ENCODE measurements around the gene AHNAK2.
"Not testable (repeated sequence)": the region's sequence is repeated elsewhere in the genome, so short reads cannot be mapped to it uniquely, and the experiment has no call there.

Gene AHNAK2

DNA sequence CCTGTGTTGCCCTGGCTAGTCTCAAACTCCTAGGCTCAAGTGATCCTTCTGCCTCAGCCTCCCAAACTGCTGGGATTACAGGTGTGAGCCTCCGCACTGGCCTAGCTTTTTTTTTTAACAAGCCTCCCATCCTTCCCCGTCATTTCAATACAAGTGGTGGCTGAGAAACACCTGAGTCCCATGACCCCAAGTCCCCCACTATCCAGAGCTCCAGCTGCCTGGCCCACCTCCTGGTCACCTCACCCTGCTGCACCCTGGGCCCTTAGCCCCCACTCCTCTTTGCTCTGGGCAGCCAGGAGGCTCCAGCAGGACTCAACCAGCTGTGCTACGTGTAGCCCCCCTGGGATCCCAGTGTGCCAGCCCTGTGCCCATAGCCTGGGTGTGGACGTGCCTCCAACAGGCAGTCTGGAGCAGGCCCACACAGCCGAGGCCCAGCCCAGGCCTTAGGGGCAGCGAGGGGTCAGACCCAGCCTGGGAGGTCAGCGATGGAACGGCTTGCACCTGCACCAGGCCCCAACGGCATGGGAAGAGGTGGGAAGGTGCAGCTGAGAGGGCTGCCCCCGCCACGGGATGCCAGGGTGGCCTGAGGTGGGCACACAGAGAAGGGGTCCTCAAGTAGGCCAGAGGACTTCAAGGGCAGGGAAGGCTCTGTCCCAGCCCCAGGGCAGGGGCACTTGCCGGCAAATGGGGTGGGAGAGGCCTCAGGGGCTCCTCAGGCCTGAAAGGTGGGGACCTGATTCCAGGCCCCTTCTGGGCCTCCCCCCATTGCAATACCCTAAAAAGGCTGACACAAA, 6.5 kb downstream of the AHNAK2 start:
- no peak for DNase-seq

DNA sequence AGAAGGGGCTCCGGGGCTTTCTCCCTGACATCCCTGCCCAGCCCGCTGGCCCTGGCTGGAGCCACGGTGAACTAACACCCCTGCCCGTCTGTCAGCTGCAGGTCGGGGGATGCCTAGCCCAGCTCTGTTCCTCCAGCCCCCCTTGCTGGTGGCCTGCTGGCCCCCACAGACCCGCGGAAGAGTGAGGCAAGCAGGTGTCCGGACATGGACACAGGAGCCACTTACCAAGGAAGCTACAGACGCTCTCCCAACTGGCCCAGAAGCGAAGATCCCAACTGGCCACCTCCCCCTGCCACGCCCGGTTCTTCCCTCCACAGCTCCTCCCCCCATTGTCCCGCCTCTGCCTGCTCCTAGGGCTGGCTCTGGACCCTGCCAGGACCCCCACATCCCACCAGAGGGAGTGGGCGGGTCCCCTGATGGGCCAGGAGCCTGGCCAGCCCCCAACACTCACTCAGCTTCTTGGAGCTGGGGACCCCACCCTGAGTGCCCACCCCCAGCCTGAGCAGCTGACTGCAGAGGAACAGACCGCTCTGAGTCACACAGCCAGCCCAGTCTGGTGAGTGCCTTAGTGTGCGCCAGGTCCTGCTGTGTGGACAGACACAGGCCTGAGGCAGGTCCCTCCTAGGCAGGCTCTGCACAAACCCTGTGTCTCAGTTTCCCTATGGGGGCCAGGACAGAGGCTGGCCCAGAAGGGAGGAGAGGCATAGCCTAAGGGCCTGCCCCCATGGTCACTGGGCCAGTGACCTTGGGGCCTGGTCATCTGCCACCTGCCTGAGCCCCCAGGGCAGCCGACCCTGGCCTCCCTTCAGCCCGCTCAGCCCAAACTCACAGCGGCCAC, 7.7 kb downstream of the AHNAK2 start:
- DNase-seq: no peak

DNA sequence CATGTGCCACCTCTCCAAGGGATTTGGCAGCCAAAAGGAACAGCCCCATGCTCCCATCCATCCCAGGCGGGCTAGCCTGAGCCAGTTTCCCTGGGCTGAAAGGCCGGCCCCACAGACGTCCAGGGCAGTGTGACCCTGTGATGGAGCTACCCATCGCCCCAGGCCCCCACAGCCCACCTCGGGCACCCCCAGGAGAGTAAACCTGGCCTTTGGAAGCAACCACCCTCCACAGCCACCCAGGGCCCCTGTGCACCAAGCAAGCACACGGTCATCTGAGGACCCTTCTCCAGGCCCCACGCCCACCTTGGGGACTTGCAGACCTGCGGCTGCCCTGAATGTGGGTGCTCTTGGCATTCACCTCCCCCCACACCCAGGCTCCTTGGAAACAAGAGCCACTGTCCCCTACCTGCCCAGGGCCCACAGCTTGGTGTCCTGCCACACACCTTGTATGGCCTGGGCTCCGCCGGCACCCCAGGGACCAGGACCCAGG, 8.4 kb downstream of the AHNAK2 start:
- DNase-seq: no peak

DNA sequence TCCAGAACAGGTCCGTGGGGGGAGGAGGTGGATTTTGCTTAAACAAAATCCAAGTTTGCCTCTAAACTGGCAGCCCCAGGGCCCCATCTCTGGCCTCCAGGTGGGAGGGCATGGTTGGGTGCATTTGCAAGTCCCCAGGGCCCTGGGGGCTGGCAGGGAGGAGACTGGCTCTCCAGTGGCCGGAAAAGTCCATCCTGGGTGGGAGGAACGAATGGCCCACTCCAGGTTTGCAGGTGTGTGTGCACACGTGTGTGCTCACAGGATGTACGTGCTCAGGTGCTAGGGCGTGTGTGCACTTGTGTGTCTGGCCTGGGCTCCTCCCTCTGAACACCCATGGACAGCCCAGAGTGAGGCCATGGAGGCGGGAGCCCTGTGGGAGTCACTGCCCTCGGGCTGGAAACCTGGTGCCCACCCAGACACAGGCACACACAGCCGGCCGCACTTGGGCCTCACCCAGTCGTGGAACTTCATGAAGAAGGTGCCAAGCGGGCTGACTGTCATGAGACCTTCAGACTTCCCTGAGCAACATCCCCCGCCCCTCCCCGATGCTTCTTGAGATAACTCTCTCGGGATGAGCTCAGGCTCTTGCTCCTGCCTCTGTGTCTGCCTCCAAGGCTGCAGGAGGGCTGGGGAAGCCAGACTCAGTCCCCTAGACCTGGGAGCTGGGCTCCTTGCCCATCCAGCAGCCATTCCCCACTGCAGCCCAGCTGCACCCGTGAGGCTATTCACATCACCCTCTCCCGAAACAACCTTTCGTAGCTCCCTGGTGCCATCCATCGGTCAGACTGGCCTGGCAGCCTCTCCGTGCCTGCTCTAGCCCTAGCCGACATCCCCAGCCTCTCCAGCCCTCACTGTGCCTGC, 9.4 kb downstream of the AHNAK2 start:
- DNase-seq: no peak

DNA sequence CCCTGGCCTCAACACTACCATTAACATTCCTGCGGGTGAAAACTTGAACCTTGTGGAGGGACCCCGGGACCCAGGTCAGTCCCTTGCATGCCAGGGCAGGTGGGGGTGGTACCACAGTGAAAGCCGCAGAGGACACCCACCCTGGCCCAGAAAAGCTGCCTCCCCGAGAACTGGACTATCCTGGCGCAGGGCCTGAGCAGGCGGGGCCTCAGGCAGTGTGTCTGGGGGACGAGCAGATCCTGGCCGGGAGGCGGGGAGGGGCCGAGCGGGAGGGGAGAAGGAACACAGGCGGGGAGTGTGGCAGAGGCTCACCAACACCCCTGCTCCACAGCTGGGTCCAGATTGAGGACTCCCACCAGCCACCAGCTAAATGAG, 10.0 kb downstream of the AHNAK2 start:
- no peak for DNase-seq

DNA sequence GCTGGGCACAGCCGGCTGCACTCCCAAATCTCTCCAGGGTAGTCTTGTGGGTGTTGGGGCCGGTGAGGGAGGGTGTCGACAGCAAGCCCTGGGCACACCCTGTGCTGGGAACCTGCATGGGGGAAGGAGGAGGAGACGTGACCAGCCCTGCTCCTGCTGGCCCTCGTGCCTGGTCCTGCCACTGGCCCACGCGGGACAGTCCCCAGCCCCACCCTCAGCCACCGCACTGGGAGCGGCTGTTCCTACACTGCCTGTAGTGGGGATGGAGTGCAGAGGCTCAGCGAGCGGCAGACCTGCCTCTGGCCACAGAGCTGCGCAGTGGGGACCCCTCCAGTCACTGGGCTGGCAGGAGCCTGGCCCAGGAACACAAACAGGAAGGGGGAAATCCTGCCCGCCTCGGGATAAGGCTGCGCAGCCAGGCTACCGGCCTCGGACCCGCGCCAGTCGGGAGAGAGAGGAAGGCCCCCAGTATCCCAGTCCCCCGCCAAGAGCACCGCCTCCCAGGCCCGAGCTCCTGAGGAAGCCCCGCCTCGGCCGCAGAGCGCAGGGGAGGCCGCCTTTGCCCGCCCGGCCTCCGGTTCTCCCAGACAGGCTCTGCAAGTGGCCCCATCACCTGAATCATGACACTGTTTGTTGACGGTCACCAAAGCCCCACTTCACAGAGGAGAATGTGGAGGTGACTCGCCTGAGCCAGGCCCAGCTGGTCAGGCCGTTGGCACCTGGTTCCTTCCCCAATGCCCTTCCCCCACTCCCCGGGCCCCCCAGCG, 10.6 kb downstream of the AHNAK2 start:
- no peak for DNase-seq

DNA sequence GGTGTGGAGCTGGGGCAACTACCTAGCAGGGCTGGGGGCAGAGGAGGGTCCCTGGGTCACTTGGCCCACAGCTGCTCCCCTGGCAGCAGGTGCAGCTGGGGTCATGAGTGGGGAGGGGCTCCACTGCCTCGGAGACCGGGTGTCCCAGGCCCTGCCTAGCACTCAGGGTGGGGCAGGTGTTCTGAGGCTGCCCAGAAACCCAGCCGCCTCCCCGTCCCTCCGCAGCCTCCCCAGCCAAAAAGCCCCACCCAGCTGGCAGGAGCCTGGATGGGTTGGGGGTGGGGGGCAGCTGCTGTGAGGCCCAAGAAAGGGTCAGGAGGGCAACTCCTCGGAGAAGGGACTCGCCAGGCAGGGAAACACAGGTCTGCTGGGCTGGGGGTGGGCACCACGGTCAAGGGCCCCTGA, 11.2 kb downstream of the AHNAK2 start:
- DNase-seq: no peak

DNA sequence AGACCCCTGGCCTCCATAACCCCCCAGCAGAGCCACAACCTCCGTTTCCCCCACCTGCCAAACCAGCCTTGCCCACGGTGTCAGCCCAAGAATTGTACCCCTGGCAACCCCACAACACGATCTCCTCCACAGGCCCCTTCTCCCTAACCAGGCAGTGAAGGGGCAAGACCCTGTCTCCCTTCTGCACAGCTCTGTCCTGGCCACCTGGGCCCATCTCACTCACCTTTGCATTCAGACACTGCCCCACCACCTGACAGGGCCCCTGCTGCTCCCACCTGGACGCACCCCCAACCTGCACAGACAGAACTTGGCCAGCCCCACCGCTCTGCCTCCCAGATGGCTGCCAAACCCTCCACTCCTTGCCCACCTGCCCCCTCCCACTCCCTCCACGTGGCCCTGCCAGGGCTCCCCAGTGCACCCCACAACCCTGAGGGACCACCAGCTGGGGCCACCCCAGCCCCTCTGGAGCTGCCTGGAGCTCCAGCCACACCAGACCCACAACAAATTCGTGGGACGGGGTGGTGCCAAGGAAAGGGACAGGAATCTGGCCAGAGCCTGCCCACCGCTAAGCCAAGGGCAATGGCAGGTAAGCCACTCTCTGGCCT, 11.8 kb downstream of the AHNAK2 start:
- DNase-seq: no peak

DNA sequence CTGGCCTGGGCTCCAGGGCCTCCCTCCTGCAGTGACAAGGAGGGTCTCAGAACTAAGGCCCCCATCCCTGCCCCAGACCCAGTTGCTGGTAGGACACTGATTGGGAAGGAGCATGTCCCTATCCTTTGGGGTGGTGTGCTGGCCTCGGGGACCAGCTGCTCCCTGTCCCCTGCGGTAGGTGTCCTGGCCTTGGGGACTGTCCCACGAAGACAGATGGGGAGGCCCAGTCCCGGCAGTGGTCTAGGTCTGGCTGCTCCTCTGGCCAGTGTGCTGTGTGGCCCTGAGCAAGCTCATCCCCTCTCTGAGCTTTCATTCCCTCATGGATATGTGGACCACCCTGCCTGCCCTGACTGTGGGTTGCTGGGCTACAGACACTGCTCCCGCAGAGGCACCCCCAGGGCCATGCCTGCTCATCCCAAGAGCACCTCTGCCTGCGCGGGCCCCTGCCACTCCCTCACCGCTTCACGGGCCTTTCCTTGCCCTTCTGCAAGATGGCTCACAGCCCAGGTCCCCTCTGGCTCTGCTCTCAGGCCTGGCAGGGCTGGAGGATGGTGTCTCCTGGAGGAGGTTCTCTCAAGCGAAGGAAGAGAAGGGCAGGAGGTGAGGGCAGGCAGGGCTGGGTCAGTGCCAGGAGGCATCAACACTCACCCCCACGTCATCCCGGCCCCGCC, 12.5 kb downstream of the AHNAK2 start:
- DNase-seq: no peak

DNA sequence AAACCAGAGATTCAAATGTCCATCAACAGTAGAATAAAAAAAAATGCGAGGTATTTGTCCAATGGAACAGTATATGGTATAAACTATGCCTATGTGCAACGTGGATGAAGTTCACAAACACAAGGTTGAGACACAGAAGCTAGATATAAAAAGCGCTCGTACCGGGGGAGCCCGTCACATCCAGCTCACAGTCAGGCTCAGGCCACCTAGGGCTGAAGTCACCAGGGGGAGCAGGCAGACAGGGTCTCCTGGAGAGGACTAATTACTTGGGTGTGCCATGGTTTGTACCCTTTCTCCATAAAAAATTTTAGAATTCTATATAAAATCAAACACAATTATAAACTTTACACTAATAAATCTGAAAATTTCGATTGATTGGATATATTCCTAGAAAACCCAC, 13.6 kb downstream of the AHNAK2 start:
- no peak for DNase-seq

DNA sequence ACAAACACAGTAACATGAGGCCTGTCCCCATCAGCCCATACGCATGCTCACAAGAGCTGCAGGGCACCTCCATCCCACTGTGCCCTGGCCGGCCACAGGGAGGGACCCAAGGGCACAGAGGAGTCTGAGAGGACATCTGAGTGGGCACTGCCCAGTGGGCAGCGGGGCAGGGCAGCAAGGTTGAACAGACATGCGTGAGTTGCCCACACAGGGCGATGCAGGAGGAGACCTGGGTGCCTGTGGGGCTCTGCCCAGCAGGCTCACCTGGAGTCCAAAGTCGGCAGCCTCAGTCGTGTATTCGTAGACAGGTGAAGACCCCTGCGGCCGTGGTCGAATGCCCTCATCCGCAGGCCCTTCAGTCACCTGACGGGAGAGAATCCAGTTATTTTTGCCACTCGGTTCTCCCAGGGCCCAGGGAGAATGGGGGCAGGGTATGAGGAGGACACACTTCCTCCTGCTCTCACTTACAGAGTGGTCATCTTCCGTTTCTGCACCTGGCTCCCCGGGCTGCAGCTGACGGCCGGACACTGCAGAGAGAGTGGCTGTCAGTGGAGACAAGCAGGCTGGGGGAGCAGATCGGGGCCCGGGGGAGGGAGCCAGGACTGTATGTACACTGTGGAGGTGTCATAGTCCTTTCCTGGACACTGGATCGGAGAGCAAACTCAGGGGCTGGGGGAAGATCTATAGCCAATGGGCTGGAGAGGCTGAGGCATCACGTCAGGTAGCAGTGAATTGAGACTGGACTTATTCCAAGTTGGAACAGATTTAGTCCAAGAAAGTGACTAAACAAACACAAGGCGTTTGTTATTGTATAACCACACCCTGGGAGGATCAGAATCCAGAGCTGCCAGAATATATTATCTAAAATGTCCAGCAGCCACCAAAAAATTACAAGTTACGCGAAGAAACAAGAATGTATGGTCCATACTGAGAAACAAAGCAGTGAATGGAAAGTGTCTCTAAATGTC, 20.7 kb downstream of the AHNAK2 start:
- DNase-seq: no peak

DNA sequence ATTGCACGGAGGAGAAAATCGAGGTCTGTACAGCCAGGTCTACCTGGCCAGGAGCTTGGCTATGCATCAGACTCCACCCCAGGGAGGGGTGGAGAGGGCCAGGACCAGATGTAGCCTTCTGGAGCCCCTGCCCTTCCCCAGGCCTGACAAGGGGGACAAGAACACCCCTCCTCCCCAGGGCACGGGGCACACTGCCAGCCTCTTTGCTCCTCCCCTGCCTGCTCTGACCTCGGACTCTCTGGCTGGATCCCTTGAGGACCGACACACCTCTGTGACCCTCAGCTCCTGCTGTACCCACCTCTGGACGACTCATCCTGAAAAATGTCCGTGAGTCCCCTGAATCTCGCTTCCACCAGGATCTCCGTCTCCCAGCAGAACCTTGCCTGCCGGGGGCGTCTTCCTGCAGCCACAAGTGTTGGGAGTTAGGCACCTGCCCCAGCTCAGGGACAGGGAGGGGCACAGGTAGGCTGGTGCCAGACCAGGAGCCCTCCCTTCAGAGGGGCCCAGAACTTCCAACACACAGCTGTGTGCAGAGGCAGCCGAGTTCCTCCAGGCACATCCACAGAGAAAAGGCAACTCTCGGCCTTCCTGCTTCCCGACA, 21.8 kb downstream of the AHNAK2 start:
- DNase-seq: no peak

DNA sequence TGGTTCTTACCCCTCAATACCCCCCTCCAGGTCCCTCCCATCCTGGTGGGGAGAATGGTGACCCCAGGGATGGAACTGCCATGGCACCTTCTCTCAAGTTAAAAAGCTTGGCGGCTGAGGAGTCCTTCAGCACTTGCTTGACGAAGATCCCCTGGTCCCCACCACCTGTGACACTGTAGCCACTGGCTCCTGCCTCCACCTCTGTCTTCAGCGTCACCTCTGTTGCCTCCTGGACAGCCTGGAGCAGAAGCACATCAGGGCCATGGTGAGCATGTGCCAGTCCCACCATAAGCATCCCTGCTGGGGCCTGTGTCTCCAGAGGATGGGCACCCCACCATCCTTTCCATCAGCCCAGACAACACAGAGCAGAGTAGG, 22.8 kb downstream of the AHNAK2 start:
- no peak for DNase-seq

DNA sequence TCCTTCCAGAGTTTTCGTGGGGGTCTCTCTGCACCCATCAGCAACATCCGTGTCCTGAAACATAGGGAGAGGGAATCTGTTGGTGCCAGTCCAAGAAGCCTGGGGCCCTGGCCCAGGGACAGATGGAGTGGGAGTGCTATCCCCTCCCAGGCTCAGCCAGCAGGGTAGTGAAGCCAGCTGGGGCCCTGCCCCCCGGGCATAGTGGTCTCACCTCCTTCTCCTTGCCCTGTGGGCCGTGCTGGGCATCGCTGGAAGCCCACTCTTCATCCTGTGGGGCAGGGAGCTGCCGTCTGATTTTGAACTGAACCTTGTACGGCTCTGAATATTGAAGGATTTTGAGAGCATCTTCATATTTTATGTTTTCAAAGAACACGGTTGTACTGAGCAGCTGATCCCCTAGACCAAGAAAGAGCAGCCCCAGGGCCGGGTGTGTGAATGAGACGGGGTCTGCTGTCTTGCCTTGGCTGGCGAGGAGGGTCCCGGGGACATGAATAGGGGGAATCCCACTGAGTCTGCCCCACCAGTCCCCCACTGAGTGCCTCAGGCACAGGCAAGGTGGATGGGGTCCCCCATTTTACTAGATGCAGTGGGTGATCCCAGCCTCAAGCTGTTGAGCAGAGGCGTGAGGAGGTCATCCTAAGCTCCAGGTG, 23.3 kb downstream of the AHNAK2 start:
- DNase-seq: no peak

DNA sequence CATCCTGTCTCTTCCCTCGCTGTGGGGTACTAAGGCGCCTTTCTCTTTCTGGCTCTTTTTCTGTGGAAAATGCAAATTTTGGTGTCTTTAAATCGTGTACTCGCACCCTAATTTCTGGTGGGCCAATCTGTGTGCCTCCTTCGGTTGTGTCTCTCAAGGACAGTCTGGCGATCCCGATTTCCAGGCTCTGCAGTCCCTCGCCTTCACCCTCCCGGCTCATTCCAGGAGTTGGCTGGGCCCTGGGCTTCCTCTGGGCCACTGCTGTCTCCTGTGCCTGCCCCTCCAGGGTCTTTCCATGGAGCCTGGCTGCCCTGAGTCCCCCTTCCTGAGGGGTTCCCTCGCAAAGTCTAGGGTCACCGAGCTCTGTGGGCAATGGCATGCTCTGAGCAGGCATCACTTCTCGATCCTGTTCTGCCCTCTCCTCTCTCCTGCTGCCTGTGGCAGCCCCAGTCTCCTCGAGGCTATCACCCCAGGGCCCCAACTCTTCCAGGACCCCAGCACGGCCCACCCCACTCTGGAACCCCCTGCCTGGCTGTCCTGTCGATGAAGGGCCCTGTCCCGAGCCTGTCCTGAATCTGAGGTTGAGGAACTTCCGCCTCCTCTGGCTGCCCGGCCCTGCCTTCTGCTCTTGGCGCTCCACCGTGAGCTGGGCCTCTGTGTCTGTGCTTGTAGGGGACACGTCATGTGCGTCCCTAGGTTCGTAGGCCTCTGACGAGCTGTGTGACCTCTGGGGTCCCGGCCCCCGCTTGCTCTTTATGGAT, 24.1 kb downstream of the AHNAK2 start:
- no peak for DNase-seq

DNA sequence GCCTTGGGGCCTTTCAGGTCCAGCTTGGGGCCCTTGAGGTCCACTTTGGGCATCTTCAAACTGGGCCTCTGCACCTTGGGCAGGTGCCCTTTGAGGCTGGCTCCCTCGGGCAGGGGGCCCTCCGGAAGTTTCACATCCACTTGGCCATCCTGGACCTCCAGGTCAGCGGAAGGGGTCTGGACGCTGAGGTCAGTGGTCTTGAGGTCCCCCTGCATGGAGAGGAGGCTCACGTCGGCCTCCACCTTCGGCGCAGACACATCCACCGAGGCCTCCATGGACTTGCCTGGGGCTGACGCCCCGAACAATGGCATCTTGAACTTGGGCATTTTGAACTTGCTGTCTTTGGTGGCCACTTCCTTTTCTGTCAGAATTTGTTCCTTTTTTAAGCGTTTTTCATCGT, 25.1 kb downstream of the AHNAK2 start:
- no peak for DNase-seq

DNA sequence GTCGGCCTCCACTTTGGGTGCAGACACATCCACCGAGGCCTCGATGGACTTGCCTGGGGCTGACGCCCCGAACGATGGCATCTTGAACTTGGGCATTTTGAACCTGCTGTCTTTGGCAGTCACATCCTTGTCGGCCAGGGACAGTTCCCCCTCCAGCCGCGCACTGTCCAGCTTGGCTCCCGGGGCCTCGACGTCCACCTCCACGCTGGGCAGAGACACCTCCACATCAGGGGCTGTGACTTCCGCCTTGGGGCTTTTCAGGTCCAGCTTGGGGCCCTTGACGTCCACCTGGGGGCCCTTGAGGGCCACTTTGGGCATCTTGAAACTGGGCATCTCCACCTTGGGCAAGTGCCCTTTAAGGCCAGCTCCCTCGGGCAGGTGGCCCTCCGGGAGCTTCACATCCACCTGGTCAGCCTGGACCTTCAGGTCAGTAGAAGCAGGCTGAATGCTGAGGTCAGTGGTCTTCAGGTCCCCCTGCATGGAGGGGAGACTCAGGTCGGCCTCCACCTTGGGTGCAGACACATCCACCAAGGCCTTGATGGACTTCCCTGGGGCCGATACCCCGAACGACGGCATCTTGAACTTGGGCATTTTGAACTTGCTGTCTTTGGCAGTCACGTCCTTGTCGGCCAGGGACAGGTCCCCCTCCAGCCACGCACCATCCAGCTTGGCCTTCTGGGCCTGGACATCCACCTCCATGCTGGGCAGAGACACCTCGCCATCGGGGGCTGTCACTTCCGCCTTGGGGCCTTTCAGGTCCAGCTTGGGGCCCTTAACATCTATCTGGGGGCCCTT, 26.1 kb downstream of the AHNAK2 start:
- not testable (repeated sequence) for DNase-seq

DNA sequence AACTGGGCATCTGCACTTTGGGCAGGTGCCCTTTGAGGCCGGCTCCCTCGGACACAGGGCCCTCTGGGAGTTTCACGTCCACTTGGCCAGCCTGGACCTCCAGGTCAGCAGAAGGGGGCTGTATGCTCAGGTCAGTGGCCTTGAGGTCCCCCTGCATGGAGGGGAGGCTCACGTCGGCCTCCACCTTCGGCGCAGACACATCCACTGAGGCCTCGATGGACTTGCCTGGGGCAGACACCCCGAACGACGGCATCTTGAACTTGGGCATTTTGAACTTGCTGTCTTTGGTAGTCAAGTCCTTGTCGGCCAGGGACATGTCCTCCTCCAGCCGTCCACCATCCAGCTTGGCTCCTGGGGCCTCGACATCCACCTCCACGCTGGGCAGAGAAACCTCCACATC, 27.5 kb downstream of the AHNAK2 start:
- not testable (repeated sequence) for DNase-seq
